GM18505 (cell line): Measurements from ENCODE around the gene SLMAP.

Source experiments
- ATAC-seq: cut with Tn5 transposase; IDR thresholded peaks from one replicate; pipeline ENCODE4 v1.9.1; 2021; ENCODE audit not compliant: unreplicated experiment
- POLR2A ChIP-seq: IDR thresholded peaks from 4 replicates; pipeline ENCODE4 v1.6.1; 2011; ENCODE audit warnings: borderline replicate concordance; ENCODE audit not compliant: insufficient read depth, insufficient read length; ENCODE audit errors: extremely low read depth

The SLMAP gene, protein sequence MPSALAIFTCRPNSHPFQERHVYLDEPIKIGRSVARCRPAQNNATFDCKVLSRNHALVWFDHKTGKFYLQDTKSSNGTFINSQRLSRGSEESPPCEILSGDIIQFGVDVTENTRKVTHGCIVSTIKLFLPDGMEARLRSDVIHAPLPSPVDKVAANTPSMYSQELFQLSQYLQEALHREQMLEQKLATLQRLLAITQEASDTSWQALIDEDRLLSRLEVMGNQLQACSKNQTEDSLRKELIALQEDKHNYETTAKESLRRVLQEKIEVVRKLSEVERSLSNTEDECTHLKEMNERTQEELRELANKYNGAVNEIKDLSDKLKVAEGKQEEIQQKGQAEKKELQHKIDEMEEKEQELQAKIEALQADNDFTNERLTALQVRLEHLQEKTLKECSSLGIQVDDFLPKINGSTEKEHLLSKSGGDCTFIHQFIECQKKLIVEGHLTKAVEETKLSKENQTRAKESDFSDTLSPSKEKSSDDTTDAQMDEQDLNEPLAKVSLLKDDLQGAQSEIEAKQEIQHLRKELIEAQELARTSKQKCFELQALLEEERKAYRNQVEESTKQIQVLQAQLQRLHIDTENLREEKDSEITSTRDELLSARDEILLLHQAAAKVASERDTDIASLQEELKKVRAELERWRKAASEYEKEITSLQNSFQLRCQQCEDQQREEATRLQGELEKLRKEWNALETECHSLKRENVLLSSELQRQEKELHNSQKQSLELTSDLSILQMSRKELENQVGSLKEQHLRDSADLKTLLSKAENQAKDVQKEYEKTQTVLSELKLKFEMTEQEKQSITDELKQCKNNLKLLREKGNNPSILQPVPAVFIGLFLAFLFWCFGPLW

DNA sequence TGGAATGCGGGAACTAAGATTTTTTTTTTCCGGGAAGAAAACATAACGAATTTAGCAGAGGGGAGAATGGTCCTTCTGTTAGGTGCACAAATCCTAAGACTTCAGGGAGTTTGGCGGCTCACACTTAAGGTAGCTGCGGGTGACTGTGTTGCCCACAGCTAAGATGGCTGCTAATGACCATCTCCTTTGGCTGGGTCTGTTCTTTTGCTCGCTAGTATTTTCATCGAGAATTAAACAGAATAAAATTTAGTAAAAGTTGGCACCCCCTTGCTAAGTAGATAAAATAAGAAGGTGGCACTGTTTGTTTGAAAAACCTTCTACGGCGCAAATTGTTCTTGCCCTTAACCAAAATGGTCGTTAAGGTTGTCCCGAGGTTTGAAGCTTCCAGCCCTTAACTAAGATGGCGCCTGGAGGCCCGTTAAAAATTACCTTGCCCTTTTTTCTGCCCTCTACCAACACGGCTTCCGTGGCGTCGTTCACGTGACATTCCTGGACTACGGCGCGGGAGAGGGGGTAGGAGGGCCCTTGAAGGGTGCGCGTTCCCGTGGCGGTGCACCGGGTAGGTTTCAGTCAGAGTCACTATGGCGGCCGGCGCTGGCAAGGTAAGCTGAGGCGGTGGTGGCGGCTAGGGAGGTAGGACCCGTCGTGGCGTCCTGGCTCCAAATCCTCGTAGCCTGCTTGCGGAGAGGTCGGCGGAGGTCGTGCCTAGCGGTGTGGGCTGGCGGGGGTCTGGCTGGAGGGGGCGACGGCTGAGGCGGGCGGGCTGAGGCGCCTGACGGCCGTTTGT lies at the start of gene SLMAP:
SLMAP (plus strand) TSS at position 569 of the 787 bp plus-strand sequence. CDS start 1,343 bp downstream, outside the sequence.
- peak; percentile 90 for ATAC-seq
- peak; percentile 82 for TF ChIP-seq POLR2A

DNA sequence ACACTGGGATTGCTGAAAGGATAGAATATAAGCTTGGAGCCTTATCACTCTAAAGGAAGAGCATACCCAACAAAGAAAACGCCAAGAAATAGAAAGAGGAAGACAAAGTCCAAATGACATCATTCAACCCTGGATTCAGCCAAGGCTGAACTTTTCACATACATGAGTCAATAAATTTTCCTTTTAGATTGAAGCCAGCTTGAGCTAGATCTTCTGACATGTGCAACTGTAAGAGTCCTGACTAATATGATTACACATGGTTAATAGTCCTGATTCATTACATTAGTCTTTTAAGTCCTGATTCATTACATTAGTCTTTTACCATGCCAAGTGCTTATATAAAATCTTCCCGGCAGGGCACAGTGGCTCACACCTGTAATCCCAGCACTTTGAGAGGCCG lies 49.6 kb upstream of the SLMAP start:
- no peak for ATAC-seq

DNA sequence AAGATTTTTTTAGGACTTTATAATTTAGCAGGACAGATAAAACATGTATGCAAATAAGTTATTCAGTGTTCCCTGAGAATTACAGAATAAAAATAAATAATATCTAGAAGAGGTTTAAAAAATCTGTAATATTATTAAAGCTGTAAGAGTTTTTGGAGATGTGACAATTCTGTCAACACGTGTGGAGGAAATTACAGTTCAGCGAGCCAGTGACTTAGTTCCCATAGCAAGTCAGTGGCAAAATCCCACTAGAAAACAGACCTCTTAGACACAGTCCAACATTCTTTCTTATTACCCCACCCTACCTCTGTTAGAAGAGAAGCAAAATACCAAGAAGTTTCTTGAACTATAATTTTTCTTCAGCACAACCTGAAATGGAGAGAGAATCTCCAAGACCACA lies 47.1 kb upstream of the SLMAP start:
- ATAC-seq: no peak
- TF ChIP-seq POLR2A: no peak

More for the DNA sequence above, 49.6 kb upstream of the SLMAP start:
- no peak for TF ChIP-seq POLR2A

DNA sequence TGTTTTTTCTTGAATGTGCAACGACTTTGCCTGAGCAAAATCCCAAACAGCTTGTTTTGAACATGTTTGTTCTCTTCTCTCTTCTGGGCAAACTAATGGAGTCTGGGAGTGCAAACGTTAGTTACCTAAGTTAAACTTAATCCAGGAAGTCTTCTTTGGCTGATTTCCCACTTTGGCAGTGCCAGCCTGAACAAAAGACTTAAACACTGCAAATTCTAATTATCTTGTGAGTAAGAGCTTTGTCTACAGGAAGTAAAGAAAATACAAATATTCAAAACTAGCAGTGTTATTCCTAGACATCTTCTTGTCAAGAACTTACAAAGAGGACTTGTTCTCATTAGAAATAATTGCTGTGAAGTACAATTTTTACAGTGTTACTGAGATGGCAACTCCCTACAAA lies 46.5 kb upstream of the SLMAP start:
- no peak for TF ChIP-seq POLR2A
- ATAC-seq: no peak

DNA sequence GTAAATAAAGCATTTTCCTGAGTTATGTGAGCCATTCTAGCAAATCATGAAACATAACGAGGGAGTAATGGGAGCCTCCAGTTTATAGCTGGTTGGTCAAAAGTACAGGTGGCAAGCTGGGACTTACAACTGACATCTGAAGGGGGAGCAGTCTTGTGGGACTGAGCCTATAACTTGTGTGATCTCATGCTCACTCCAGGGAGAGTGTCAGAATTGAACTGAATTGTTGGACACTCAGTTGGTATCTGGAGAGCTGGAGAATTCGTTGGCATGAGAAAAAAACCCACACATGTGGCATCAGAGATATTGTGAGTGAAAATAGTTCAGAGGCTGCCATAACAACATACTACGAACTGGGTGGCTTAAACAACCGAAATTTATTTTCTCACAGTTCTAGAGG lies 40.4 kb upstream of the SLMAP start:
- TF ChIP-seq POLR2A: no peak
- no peak for ATAC-seq

DNA sequence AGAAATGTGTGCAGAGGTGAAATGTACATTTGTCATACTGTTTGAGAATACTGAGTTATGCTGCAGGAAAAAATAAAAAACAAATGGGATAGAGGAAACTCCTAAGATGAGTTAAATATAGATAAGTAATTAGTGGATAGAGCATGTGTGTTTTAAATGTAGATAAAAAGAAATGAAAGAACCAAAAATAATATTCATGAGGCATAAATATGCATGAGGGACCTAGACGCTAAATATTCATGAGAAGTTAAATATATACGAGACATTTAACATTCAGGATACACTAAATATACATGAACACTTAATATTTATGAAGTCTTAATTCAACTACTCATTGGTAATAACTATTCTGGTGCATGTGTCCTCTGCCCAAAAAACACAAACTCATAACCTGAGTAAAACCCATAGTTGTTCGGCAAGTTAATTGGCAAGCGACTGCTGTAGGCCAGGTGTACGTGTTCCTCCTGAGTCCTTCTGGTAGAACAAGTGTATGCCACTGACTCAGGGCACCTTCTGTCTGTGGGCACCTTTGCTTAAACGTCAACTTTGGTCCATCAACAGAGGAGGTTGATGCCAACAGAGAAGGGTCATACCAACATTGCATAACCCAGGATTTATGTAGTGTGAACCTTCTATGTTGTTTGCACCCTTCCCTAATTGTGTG lies 38.8 kb upstream of the SLMAP start:
- no peak for ATAC-seq
- TF ChIP-seq POLR2A: no peak

DNA sequence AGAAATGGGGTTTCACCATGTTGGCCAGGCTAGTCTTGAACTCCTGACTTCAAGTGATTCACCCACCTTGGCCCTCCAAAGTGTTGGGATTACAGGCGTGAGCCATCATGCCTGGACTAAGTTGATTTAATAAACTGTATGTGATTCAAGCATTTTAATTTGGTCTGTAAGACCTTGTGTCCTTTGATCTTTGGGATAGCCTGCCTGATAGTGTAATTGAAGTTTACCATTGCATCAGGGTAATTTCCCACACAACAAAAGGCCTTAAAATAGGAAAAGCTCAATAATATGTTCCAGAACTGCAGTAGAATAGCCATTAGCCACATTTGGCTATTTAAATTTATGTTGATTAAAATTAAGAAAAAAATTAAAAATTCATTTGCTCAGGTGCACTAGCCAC lies 38.0 kb upstream of the SLMAP start:
- TF ChIP-seq POLR2A: no peak
- no peak for ATAC-seq

DNA sequence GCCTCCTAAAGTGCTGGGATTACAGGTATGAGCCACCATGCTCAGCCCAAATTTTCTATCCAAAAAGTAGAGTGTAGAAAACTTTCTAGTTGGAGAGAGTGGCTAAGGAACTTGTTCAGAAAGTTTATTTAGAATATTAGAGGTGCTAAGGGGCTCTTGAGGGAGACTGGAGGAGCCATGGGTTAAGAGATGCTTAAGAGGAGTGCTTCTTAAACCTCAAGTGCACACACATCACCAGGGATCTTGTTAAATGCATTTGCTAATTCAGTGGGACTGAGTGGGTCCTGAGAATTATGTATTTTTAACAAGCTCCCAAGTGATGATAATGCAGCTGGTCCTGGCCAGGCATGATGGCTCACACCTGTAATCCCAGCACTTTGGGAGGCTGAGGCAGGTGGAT lies 29.7 kb upstream of the SLMAP start:
- TF ChIP-seq POLR2A: no peak
- no peak for ATAC-seq

DNA sequence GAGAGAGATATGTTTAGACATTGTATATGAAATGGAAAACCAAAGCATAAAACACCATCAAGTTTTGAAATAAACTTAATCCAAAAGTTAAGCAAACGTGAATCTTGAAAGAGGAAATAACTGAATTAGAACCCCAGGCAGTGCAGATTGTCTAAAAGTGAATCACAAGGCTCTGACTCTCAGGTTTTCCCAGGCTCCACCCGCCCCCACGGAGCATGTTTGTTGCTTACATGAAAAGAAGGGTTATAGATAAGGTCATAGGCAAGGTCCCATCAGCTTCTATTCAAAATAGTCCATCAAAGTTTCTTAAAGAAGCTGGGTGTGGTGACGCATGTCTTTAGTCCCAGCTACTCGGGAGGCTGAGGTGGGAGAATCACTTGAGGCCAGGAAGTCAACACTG lies 29.0 kb upstream of the SLMAP start:
- TF ChIP-seq POLR2A: no peak
- no peak for ATAC-seq

DNA sequence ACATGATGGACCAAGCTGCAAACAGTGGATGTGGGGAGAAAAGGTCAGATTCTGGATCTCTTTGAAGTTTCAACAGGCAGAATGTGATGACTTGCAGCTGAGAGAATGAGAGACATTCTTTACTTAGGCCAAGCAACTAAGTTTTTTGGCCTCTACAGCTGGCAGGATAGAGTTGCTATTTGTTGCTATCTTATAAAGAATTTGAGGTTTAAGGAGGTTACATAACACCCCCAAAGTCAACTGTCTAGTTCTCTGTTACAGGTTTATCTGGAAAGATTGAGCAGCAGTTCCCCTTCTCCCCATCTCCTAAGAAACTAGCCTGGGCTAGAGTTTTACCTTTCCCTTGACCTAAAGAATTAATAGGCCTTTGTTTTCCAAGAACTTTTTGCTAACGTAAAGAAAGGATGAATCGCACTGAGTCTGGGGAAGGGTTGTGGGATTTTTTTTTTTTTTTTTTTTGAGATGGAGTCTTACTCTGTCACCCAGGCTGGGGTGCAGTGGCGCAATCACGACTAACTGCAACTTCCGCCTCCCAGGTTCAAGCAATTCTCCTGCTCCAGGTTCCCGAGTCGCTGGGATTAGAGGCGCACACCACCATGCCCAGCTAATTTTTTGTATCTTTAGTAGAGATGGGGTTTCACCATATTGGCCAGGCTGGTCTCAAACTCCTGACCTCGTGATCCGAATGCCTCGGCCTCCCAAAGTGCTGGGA lies 26.6 kb upstream of the SLMAP start:
- no peak for TF ChIP-seq POLR2A
- ATAC-seq: no peak

DNA sequence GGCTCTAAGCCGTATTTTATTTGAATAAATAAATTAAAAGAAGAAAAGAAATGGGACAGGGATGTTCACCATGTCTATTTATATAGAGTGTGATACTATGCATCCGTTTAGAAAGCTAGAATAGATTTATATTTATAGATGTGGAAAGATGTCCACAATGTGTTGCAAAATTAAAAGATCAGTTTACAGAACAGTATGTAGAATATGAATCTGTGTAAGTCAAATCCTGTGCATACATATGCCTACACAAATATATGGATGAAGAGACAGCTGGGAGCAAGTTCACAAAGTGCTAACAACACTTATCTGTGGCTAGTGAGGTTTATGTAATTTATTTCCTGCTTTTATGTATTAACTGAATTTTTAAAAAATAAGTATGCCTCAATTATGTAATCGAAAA lies 25.4 kb upstream of the SLMAP start:
- no peak for TF ChIP-seq POLR2A
- no peak for ATAC-seq

DNA sequence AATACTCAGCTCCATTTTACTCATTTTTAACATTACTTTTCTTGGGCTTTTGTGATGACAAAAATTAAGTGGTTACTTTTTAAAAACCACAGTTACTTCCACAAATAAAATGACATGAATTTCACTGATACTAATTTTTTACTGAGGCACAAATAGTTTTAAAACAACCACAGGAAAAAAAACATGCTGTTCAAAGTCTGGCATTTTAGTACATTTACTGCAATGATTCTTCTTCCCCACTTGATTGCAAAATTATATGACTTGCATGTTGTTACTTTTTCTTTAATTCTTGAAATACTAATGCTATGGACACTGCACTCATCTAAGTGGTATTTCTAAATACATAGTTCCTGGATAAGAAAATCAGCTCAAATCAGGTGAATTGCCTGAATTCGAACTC lies 24.8 kb upstream of the SLMAP start:
- no peak for TF ChIP-seq POLR2A
- no peak for ATAC-seq
